GM23248 (cell line): Measurements from ENCODE around the gene BIRC6.

ENCODE experiments used
- EZH2 ChIP-seq: fragments of 200-600 bp; sonication (generic); IDR thresholded peaks from 2 replicates; pipeline ENCODE4 v1.6.1; 2018; ENCODE audit warnings: antibody characterized with exemption, mild to moderate bottlenecking; ENCODE audit not compliant: insufficient read depth, poor library complexity, severe bottlenecking
- EZH2phosphoT487 ChIP-seq: fragments of 200-600 bp; sonication (generic); IDR thresholded peaks from 2 replicates; pipeline ENCODE4 v1.6.1; 2018; ENCODE audit warnings: antibody characterized with exemption, moderate library complexity, mild to moderate bottlenecking, low read depth; ENCODE audit not compliant: insufficient read depth

GRCh38 chr2:32375228-32375892 is 18.5 kb downstream of the BIRC6 start:
- TF ChIP-seq EZH2 (no peak), EZH2phosphoT487 (no peak)
